ENCODE results near the gene OR2L5. TPM values are rescaled to one million over a fixed set of nuclear protein-coding genes. Genes with fewer than 3 reads are reported as not detected.

OR2L5 gene, protein sequence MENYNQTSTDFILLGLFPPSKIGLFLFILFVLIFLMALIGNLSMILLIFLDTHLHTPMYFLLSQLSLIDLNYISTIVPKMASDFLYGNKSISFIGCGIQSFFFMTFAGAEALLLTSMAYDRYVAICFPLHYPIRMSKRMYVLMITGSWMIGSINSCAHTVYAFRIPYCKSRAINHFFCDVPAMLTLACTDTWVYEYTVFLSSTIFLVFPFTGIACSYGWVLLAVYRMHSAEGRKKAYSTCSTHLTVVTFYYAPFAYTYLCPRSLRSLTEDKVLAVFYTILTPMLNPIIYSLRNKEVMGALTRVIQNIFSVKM
- not detected in 2 replicates for total RNA-seq

DNA sequence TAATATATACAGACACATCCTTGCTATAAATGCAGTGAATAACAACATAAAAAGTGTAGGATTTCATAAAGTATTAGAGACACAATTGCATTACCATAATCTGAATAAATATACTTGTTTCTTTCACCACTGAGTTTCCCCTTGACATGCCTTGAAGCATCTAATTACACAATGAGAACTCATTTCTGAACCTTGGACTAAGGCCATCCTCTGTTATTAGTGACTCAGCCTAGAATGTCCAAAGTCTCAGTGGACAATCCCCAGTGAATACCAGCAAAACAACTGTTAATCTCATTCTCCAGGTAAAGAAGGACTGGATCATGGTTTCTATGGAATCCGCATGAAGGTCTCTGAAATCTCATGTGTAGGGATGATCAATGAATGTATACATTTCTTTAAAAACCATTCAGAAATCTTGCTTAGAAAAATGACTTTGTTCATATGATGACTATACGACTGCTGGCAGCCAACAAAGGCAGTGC is at the start of gene OR2L5:
OR2L5 (plus strand) TSS at position 432 of the 482 bp plus-strand sequence. CDS start 8,288 bp downstream, outside the sequence.

GRCh38 chr1:247964933-247965332 is 48.5 kb upstream of the OR2L5 start, which contains the start of gene OR2AK2:
Gene OR2AK2, plus strand, starts transcription at chr1:247965233. Its CDS starts 144 bp downstream, at chr1:247965377.

GRCh38 chr1:248029770-248030169 is 16.3 kb downstream of the OR2L5 start, which contains the start of gene OR2L2:
Gene OR2L2, plus strand, starts transcription at chr1:248030070. Its CDS starts 8,198 bp downstream, at chr1:248038268.

DNA sequence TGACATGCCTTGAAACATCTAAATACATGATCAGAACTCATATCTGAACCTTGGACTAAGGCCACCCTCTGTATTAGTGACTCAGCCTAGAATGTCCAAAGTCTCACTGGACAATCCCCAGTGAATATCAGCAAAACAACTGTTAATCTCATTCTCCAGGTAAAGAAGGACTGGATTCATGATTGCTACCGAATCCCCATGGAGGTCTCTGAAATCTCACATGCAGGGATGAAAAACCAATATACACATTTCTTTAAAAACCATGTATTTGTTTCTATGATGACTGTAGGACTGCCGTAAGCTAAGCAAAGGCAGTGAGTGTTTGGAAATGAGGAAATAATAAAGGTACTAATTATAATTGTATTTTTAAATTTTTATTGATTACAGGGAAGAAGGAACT is 33.1 kb downstream of the OR2L5 start, which contains the start of gene OR2L3:
OR2L3 (plus strand) TSS at position 301 of the 400 bp plus-strand sequence. CDS start 13,846 bp downstream, outside the sequence.

Other genes starting within 250 kb of the OR2L5 start
- gene OR14A16, start 189.5 kb upstream of the OR2L5 start, total RNA-seq: not detected in 2 replicates
- not detected in 2 replicates for gene OR11L1, start 171.8 kb upstream of the OR2L5 start, total RNA-seq
- 2.3 TPM in 2 replicates for gene TRIM58, start 156.5 kb upstream of the OR2L5 start, total RNA-seq
- gene OR2W3, start 118.1 kb upstream of the OR2L5 start, total RNA-seq: 0.86 TPM in 1 of 2 replicates, not detected in the other
- not detected in 2 replicates for gene OR2T8, start 93.4 kb upstream of the OR2L5 start, total RNA-seq
- not detected in 2 replicates for gene OR2AJ1, start 88.8 kb upstream of the OR2L5 start, total RNA-seq
- gene OR2L8, start 64.8 kb upstream of the OR2L5 start, total RNA-seq: not detected in 2 replicates
- gene OR2AK2, start 48.4 kb upstream of the OR2L5 start, total RNA-seq: not detected in 2 replicates
- not detected in 2 replicates for gene OR2L2, start 16.4 kb downstream of the OR2L5 start, total RNA-seq
- gene OR2L3, start 33.2 kb downstream of the OR2L5 start, total RNA-seq: not detected in 2 replicates
- 0.08 and 0.23 TPM in 2 replicates for gene OR2L13, start 81.5 kb downstream of the OR2L5 start, total RNA-seq
- gene OR2M5, start 131.5 kb downstream of the OR2L5 start, total RNA-seq: not detected in 2 replicates
- not detected in 2 replicates for gene OR2M2, start 161.2 kb downstream of the OR2L5 start, total RNA-seq
- not detected in 2 replicates for gene OR2M3, start 183.6 kb downstream of the OR2L5 start, total RNA-seq
- gene OR2M4, start 217.8 kb downstream of the OR2L5 start, total RNA-seq: not detected in 2 replicates

All from hair follicular keratinocyte (primary cell).